HG03066 (cell line): ENCODE results near the gene PIGK.

Experiments used
- ATAC-seq: cut with Tn5 transposase; IDR thresholded peaks from one replicate; pipeline ENCODE4 v1.9.1; 2021; ENCODE audit warnings: low read depth; ENCODE audit not compliant: unreplicated experiment

Gene PIGK

DNA sequence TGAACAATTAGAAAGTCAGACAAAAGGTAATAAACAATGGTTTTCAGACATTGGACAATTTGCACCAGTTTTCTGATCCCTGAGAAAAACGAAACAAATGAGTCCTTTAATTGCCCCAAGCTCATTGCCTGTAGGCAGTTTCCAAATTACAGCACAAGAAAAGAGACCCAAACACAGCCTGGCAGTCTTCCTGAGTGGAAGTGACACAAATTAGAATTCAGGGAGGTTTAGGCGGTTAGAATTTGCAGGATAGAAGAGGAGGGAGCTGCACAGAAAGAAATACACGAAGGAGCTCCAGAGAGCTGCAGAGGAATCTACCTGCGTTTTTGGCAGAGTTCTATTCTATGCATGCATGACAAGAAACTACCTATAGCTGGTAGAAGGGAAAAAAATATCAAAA, 115.7 kb downstream of the PIGK start:
- no peak for ATAC-seq

DNA sequence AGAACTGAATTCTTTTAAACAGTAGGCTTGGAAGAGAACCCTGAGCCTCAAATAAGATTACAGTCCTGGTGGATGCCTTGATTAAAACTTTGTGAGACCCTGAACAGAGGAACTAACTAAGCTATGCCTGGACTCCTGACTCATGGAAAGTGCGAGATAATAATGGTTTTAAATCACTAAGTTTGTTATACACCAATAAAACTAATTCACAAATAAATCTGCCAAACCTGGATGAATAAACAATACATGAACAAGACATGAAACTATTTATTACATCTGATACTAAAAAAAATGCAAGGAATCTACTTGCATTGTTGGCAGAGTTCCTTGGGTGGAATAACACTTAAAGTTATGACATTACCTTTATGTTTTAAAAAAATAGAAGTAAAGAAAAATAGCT, 118.4 kb downstream of the PIGK start:
- ATAC-seq = no peak

DNA sequence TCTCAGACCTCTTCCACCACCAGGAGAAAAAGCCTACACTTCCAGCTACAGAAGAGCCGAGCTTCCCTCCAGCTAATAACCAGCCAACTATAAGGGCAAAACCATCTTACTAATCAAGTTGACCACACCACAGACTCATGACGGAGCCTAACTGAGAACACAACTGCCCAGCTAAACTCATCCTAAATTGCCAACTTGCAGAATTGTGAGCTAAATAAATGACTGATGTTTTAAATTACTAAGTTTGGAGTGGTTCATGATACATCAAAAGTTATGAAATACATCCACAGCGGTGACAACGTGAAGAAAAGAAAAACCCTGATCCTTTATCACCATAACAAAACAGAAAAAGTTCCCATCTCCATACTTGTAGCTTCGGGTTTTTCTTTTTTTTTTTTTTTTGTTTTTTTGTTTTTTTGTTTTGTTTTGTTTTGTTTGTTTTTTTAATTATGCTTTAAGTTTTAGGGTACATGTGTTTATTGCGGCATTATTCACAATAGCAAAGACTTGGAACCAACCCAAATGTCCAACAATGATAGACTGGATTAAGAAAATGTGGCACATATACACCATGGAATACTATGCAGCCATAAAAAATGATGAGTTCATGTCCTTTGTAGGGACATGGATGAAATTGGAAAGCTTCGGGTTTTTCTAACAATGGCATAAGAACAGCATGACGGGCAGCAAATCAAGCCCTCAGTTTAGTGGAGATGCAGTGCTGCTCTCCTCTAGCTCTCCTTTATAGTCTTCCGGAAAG, 122.6 kb downstream of the PIGK start:
- ATAC-seq = no peak

- ATAC-seq = no peak
Observed at GRCh38 chr1:77095236-77095635, 124.0 kb downstream of the PIGK start.

DNA sequence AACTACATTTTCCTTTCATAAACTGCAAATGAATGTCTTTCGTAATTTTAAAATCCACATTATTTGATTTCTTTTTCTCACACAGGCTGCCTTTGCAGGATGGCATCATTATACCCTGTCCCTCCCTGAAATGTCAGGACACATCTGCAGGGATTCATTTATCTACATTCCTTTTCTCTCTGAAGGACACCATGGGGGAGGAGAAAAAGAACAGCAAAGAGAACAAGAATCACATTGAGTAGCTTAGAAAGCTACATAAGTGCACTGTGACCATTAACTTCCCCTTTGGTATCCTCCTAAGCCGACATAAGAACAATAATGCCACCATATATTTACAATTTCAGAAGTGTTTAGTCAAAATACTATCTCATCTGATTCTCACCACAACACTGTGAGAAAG, 129.5 kb downstream of the PIGK start:
- ATAC-seq = no peak

DNA sequence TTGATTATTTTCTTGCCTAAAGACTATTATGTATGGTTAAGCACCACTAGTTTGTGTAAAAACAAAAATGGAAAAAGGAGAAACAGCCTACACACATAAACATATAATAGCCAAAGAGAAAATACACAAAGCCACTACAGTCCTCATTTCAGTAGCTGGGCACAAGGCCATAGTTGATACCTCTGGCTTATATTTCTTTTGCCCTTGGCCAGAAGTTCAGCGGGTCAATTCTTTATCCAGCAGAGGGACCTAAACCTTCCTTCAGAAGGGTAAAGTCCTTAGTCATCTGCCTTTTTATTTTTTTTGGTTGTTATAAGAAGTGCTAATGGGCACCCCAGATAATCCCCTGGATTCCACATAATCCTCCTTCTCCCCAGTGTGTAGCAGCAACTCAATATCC, 134.1 kb downstream of the PIGK start:
- no peak for ATAC-seq

DNA sequence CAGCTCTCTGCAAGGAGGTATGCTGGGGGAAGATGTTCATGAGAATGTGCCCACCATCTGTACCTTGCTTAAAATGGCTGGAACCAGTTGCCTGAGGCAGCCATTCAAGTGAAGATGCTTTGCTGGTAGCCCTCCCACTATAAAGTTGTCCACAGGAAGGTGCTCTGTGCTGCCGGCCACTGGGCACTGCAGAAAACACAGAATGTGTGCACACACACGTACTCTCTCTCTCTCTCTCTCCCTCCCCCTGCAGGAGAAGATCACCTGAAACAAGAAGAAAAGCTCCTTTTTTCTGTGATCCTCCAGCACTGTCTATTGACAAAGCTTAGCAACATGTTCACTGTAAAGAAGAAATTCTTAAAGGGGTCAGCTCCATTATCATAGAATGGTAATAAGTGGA, 134.8 kb downstream of the PIGK start:
- no peak for ATAC-seq

DNA sequence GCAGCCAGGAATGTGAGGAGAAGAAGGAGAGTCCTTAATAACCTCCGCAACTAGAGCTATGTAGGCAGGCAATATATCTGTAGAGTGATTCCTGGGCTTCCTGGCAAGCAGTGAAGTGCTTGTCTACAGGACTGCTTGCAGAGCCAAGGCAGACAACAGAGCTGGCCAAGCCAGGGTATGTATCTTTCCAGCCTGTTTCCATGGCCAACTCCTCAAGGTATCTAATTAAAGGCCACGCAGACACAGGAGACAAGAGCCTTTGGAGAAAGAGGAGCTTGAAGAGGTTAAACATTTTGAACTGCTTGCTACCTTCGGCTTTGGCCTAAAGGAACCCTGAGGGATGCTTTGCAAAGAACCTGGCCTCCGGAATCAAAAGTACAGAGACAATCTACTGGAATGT, 137.4 kb downstream of the PIGK start:
- no peak for ATAC-seq

- no peak for ATAC-seq
Observed at GRCh38 chr1:77076759-77077158, 142.5 kb downstream of the PIGK start.

- no peak for ATAC-seq
Observed at GRCh38 chr1:77068013-77068412, 151.2 kb downstream of the PIGK start.

DNA sequence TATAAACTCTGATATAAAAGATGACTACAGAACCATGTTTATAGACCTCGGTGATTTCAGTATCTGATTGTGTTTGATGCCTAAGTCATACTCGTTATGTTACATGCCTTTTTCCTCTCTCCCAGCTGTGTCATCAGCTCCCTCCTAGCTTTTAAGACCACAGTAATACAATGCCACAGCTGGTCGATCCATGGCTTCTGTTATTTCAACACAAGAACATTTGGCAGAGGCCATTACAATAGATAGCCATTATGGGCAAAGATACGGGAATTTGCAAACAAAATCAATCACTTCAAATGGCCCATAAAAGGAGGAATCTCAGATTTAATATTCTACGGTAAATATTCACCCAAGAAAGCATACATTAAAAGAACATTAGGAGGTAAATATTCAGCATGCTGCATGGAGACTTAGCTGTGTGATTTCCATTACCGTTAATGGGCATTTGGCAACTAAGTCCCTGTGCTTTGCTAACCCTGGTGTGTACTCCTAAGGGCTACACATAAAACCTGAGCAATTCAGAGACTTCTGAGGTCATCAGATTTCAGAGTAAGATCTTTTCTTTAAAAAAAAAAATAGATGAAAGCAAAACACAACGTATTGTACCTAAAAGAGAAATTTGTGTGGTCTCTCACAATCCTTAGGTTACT, 153.4 kb downstream of the PIGK start:
- no peak for ATAC-seq

DNA sequence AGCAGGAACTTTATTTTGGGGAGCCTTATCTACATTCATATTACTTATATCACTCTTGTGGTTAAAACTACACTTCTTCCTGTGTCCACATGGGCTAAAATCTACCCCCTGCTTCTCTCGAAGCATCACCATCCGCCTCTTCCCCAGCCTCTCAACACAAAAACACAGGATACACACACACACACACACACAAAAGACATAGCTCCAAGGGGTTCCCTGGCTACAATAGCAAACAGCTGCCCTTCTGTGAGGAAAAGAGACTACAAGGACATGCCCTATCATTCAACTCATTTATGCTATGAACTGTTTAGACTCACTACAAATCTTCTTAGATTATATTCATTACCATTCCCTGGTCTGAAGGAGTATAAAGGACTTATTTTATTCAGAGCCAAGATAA, 155.0 kb downstream of the PIGK start:
- ATAC-seq = no peak

DNA sequence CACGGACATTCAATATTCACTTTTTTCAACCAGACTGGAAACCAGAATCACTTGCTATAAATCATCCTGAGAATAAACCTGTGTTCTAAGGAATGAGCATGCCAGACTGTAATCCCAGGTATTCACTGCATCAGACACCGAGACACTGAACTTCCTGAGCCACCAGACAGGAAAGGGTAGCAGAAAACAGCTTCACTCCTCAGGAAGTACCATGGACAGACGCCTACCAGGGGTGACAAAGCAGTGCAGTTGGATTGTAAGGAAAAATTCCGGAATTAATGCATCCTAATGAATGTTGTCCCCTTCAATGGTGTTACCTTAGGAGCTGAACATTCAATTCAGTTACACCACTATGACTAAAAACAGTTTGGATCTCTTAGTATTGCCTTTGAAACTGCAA, 156.1 kb downstream of the PIGK start:
- ATAC-seq = no peak

- ATAC-seq = no peak
Observed at GRCh38 chr1:77061162-77061561, 158.1 kb downstream of the PIGK start.

- no peak for ATAC-seq
Observed at GRCh38 chr1:77060000-77060399, 159.2 kb downstream of the PIGK start.

- no peak for ATAC-seq
Observed at GRCh38 chr1:77057994-77058585, 161.1 kb downstream of the PIGK start.

DNA sequence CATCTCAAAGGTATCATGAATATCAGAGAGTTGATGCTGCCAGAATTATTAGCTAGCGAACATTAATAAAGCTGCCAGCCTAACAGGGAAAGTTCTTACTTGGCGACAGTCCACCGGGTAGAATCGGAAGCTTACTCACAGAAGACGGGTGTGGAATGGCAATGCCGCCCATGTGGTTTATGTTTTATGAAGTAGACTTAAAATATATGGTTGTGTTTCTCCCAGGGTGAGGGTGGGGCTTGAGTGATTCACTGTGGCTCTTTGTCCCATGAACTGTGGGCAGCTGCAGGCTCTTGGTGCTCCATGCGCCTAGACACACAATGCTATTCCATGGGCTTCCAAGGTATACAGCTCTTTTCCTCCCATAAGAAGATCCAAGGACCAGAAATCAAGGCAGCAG, 162.7 kb downstream of the PIGK start:
- no peak for ATAC-seq

GRCh38 chr1:77051425-77051824, 167.8 kb downstream of the PIGK start:
- no peak for ATAC-seq

DNA sequence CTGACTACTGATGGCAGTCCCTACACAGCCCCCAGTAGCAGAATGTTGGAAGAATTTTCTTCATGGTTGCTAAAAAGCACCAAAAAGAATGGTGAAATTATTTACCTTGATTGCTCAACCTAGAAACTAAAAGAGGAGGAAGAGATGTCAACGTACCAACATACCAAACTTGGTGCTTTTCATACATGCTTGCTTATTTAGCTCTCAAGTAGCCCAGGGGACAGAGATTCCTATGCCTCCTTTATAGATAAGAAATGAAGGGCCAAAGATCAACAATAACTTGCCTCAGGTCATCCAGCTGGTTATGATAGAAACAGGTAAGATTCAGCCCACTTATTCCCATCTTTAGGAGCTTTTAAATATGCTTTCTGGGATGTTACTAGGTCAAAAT, 170.6 kb downstream of the PIGK start:
- ATAC-seq = no peak

- no peak for ATAC-seq
Observed at GRCh38 chr1:77047978-77048614, 171.1 kb downstream of the PIGK start.

DNA sequence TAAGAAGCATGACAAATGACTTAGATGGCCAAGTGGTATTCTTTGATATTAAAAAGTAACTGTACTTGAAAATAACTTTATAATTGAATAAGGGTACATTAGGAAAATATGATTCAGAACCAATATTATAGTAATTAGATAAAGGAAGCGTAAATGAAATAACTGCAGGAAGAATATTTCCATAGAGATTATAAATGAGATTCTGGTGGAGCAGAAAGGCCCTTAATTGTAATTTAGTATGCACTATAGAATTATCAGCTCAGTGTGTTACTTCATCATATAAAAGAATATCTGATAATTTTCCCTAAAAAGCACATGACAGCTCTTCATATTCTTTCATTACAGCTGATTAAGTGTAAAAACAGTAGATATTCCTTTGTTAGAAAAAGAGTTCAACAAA, 171.7 kb downstream of the PIGK start:
- ATAC-seq = no peak
